HepG2 (cell line): ENCODE data around the gene CHCHD3. TPM values are rescaled to one million over a fixed set of nuclear protein-coding genes. Genes with fewer than 3 reads are reported as not detected.

ENCODE experiments used
- ATAC-seq: fragments of 200-7000 bp; cut with Tn5 transposase; 3 replicates; pipeline ENCODE4 v1.9.1; 2020; ENCODE audit warnings: mild to moderate bottlenecking, moderate library complexity
- BruUV-seq: library from RNA; stranded (reverse); fragments of 400-500 nt; replicated peaks from 2 replicates; lab custom pipeline; 2021; lab: Mats Ljungman, UMichigan
- CTCF ChIA-PET: fragments of 300-600 bp; formaldehyde crosslinking; extraction: SDS; loops from one replicate; lab custom pipeline; 2021; ENCODE audit warnings: low total read pairs, inconsistent platforms, low intra/inter-chr PET ratio; lab: Yijun Ruan, JAX
- POLR2A ChIA-PET: fragments of 350-600 bp; sonication (Branson Sonifier 250); formaldehyde crosslinking; loops from one replicate; lab custom pipeline; 2020; ENCODE audit warnings: antibody characterized with exemption, inconsistent platforms; lab: Yijun Ruan, JAX
- DNase-seq: peaks from one replicate; pipeline ENCODE4 v3.0.0-alpha.2; 2015; ENCODE audit warnings: low spot score
- FAIRE-seq: peaks from 3 replicates; lab custom pipeline; 2011; peaks lifted over from hg19 to GRCh38; lab: Jason Lieb, UNC
- H2AFZ ChIP-seq: one replicate; pipeline ENCODE4 v1.6.1; 2011; ENCODE audit warnings: low read length, inconsistent platforms
- H3K27ac ChIP-seq: fragments of 300-600 bp; 3 replicates; pipeline ENCODE4 v1.8.0; 2011; ENCODE audit warnings: mixed run types, mild to moderate bottlenecking, mixed read lengths, low read length, inconsistent platforms; ENCODE audit not compliant: insufficient read depth; ENCODE audit errors: extremely low read length
- H3K27me3 ChIP-seq, 2 experiments: fragments of 200-600 bp in 1 of 2; 2 replicates in 1 of 2; 3 replicates in 1 of 2; pipeline versions ENCODE4 v1.6.0 to v1.8.0; 2011; ENCODE audit warnings: low read length in 2 of 2, mild to moderate bottlenecking in 2 of 2, moderate library complexity in 2 of 2, inconsistent platforms in 1 of 2; ENCODE audit not compliant: insufficient read depth in 2 of 2, control insufficient read depth in 1 of 2
- H3K36me3 ChIP-seq, 2 experiments: fragments of 200-600 bp in 1 of 2; replicated peaks in 1 of 2; 2 replicates in 1 of 2; 3 replicates in 1 of 2; pipeline versions ENCODE4 v1.5.1 to v1.8.0; 2011; ENCODE audit warnings: low read length in 2 of 2, inconsistent platforms in 1 of 2; ENCODE audit not compliant: insufficient read depth in 2 of 2, control insufficient read depth in 1 of 2
- H3K4me1 ChIP-seq: 2 replicates; pipeline ENCODE4 v1.5.1; 2012; ENCODE audit warnings: low read length, inconsistent platforms; ENCODE audit not compliant: insufficient read depth
- H3K4me2 ChIP-seq: 2 replicates; pipeline ENCODE4 v1.6.0; 2011; ENCODE audit warnings: low read depth, low read length, inconsistent platforms
- H3K4me3 ChIP-seq, 3 experiments: fragments of 200-600 bp in 1 of 3; sonication (generic), shearing (Covaris generic) in 1 of 3; replicated peaks in 1 of 3; 2 replicates each; pipeline ENCODE4 v1.5.1; 2011 to 2016; ENCODE audit warnings: low read length in 3 of 3, inconsistent platforms in 2 of 3, low read depth in 2 of 3, mild to moderate bottlenecking in 2 of 3, control low read depth in 1 of 3, mixed read lengths in 1 of 3; ENCODE audit not compliant: insufficient read depth in 1 of 3
- H3K79me2 ChIP-seq: one replicate; pipeline ENCODE4 v1.6.1; 2011; ENCODE audit warnings: low read length, inconsistent platforms; ENCODE audit not compliant: insufficient read depth
- H3K9ac ChIP-seq: 2 replicates; pipeline ENCODE4 v1.6.0; 2011; ENCODE audit warnings: mild to moderate bottlenecking, low read depth, low read length, inconsistent platforms; ENCODE audit not compliant: insufficient read depth
- H3K9me3 ChIP-seq: 2 replicates; pipeline ENCODE4 v1.5.1; 2012; ENCODE audit warnings: mild to moderate bottlenecking, low read length
- H4K20me1 ChIP-seq: 2 replicates; pipeline ENCODE4 v1.6.0; 2011; ENCODE audit warnings: inconsistent platforms, mild to moderate bottlenecking, low read length, moderate library complexity; ENCODE audit not compliant: insufficient read depth
- ARNT ChIP-seq: fragments of 450-650 bp; IDR thresholded peaks from 2 replicates; pipeline ENCODE4 v1.6.1; 2017
- GPN1 ChIP-seq: sonication (generic); formaldehyde crosslinking; IDR thresholded peaks from 2 replicates; pipeline ENCODE4 v1.5.1; 2020; ENCODE audit warnings: missing genetic modification reagents, borderline replicate concordance
- HMGA1 ChIP-seq: sonication (generic); formaldehyde crosslinking; conservative IDR thresholded peaks from 2 replicates; pipeline ENCODE4 v1.4.0; 2020; ENCODE audit warnings: missing genetic modification reagents
- SALL1 ChIP-seq: sonication (generic); formaldehyde crosslinking; IDR thresholded peaks from 2 replicates; pipeline ENCODE4 v1.8.0; 2022; ENCODE audit warnings: mild to moderate bottlenecking, missing genetic modification reagents
- TBP ChIP-seq: sonication (generic); formaldehyde crosslinking; IDR thresholded peaks from 2 replicates; pipeline ENCODE4 v1.5.0; 2020; ENCODE audit warnings: missing genetic modification reagents
- TOPORS ChIP-seq: sonication (generic); formaldehyde crosslinking; IDR thresholded peaks from 2 replicates; pipeline ENCODE4 v1.8.0; 2023; ENCODE audit warnings: mild to moderate bottlenecking, missing genetic modification reagents
- ZSCAN20 ChIP-seq: sonication (generic); formaldehyde crosslinking; IDR thresholded peaks from 2 replicates; pipeline ENCODE4 v1.4.0; 2020; ENCODE audit warnings: missing genetic modification reagents, mild to moderate bottlenecking, borderline replicate concordance
- in situ Hi-C: cut with HindIII; loops from 2 replicates; pipeline ENCODE4 v1.10.0; 2017; ENCODE audit warnings: low pct_unique_long_range_greater_than_20kb; ENCODE audit not compliant: extremely low pct_ligation_motif_present
- intact Hi-C: fragments of 100-400 bp; cut with micrococcal nuclease; formaldehyde crosslinking; loops from one replicate; pipeline ENCODE4 v1.10.0; 2022; ENCODE audit not compliant: unreplicated experiment
- polyA plus RNA-seq, 8 experiments: library from polyadenylated mRNA; depleted of rRNA in 3 of 8; stranded (reverse) in 7 of 8; unstranded in 1 of 8; fragments of >200 nt; fragmentation: Illumina TruSeq in 4 of 8; extraction: Trizol in 4 of 8; gene quantifications; 2 replicates each; pipeline versions ENCODE4 v1.2.1 to v1.2.3, GENCODE V29; 2011 to 2016; ENCODE audit warnings: low read depth in 4 of 8, missing spikeins in 1 of 8, mixed read lengths in 1 of 8; ENCODE audit not compliant: insufficient read depth in 1 of 8
- total RNA-seq, 5 experiments: library from RNA; depleted of rRNA; stranded (reverse); fragments of >200 nt; fragmentation: Illumina TruSeq; extraction: Trizol; gene quantifications; 2 replicates each; pipeline ENCODE4 v1.2.3, GENCODE V29; 2016; ENCODE audit warnings: low read depth in 1 of 5
- TF ChIP-seq, protein P1 (sequence below): sonication (generic); formaldehyde crosslinking; conservative IDR thresholded peaks from 2 replicates; pipeline ENCODE4 v1.4.0; 2020; ENCODE audit warnings: missing genetic modification reagents
- TF ChIP-seq, protein P2 (sequence below): sonication (generic); formaldehyde crosslinking; IDR thresholded peaks from 2 replicates; pipeline ENCODE4 v1.4.0; 2020; ENCODE audit warnings: mild to moderate bottlenecking, missing genetic modification reagents

The CHCHD3 gene
- total and polyA plus RNA-seq, 2 of the 13 experiments (the other 11 are each of a cell fraction or from before 2014, with no cell fraction given), result 32.7 to 86.8 TPM

DNA sequence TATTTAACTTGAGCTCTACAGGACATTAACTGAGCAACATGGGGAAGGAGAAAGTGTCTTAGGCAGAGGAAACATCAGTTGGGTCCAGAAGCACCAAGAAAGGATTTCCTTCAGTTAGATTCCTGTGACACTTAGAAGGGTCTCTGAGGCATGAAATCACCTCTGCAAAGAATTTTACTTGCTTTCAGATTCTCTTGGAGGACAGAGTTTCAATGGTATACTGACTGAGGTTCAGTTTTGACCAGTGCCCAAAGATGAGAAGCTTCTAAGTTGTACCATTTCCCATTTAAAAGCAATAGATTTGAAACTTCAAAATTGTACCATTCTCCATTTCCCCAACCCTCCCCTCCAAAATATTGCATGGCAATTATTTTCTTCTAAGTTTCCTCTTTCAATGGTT lies 102.4 kb downstream of the CHCHD3 start:
- Histone ChIP-seq H3K4me2 (no peak overlapping the region), H3K36me3 (no peaks in the 10 kb centered on the region), H3K9me3 (no peaks in the 10 kb centered on the region), H3K4me3 (no peak overlapping the region), H3K9ac (no peak overlapping the region), H2AFZ (no peak overlapping the region), H4K20me1 (no peaks in the 10 kb centered on the region), H3K79me2 (peaks cover 3% of the 10 kb centered on the region), H3K27ac (no peak overlapping the region), H3K27me3 (no peaks in the 10 kb centered on the region), H3K4me1 (no peaks in the 10 kb centered on the region)
- BruUV-seq, result no TSS peak
- ChIA-PET CTCF (no interaction called here), POLR2A (no interaction called here)
- in situ Hi-C loops, result no loop called here
- no peak for DNase-seq
- TF ChIP-seq, protein P1, sequence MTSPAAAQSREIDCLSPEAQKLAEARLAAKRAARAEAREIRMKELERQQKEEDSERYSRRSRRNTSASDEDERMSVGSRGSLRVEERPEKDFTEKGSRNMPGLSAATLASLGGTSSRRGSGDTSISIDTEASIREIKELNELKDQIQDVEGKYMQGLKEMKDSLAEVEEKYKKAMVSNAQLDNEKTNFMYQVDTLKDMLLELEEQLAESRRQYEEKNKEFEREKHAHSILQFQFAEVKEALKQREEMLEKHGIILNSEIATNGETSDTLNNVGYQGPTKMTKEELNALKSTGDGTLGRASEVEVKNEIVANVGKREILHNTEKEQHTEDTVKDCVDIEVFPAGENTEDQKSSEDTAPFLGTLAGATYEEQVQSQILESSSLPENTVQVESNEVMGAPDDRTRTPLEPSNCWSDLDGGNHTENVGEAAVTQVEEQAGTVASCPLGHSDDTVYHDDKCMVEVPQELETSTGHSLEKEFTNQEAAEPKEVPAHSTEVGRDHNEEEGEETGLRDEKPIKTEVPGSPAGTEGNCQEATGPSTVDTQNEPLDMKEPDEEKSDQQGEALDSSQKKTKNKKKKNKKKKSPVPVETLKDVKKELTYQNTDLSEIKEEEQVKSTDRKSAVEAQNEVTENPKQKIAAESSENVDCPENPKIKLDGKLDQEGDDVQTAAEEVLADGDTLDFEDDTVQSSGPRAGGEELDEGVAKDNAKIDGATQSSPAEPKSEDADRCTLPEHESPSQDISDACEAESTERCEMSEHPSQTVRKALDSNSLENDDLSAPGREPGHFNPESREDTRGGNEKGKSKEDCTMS, result no peak
- no peak for TF ChIP-seq SALL1 (CRISPR knock-in tag)
- TF ChIP-seq TBP (CRISPR knock-in tag), result no peak
- TF ChIP-seq HMGA1 (CRISPR knock-in tag), result no peak
- no peak for TF ChIP-seq ZSCAN20 (CRISPR knock-in tag)
- TF ChIP-seq TOPORS (CRISPR knock-in tag), result no peak
- TF ChIP-seq ARNT, result no peak
- TF ChIP-seq GPN1 (CRISPR knock-in tag), result no peak
- TF ChIP-seq, protein P2, sequence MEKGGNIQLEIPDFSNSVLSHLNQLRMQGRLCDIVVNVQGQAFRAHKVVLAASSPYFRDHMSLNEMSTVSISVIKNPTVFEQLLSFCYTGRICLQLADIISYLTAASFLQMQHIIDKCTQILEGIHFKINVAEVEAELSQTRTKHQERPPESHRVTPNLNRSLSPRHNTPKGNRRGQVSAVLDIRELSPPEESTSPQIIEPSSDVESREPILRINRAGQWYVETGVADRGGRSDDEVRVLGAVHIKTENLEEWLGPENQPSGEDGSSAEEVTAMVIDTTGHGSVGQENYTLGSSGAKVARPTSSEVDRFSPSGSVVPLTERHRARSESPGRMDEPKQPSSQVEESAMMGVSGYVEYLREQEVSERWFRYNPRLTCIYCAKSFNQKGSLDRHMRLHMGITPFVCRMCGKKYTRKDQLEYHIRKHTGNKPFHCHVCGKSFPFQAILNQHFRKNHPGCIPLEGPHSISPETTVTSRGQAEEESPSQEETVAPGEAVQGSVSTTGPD, result no peak
- no peak for FAIRE-seq
- intact Hi-C loops, result no loop called here
- ATAC-seq, result no peak
